Activated naive CD4-positive, alpha-beta T cell treated with anti-CD3 and anti-CD28 coated beads for 36 hours (primary cell): ENCODE results near the gene SZT2. TPM values are rescaled to one million over a fixed set of nuclear protein-coding genes. Genes with fewer than 3 reads are reported as not detected.

ENCODE experiments used
- CTCF ChIA-PET: fragments of 350-600 bp; sonication (Branson Sonifier 250); formaldehyde crosslinking; loops from one replicate; lab custom pipeline; 2021; ENCODE audit warnings: antibody characterized with exemption; lab: Charles Lee
- DNase-seq: peaks from one replicate; pipeline ENCODE4 v3.0.0-alpha.2; 2020
- H3K27ac Mint-ChIP-seq: one replicate; pipeline ENCODE4 v1.8.0; 2021; ENCODE audit warnings: mild to moderate bottlenecking, mixed read lengths
- H3K27me3 Mint-ChIP-seq: one replicate; pipeline ENCODE4 v1.8.0; 2021; ENCODE audit warnings: low read depth, mixed read lengths
- H3K36me3 Mint-ChIP-seq: one replicate; pipeline ENCODE4 v1.8.0; 2021; ENCODE audit warnings: low read depth, mixed read lengths
- H3K4me1 Mint-ChIP-seq: one replicate; pipeline ENCODE4 v1.8.0; 2021; ENCODE audit warnings: low read depth, mixed read lengths
- H3K4me3 Mint-ChIP-seq: one replicate; pipeline ENCODE4 v1.8.0; 2021; ENCODE audit warnings: mild to moderate bottlenecking, moderate library complexity, mixed read lengths
- H3K9me3 Mint-ChIP-seq: one replicate; pipeline ENCODE4 v1.8.0; 2021; ENCODE audit warnings: mixed read lengths
- intact Hi-C: fragments of 100-400 bp; cut with micrococcal nuclease; formaldehyde crosslinking; loops from one replicate; pipeline ENCODE4 v1.15.1; 2023
- total RNA-seq, 2 experiments: library from RNA; stranded (reverse); gene quantifications; one replicate each; pipeline ENCODE4 v1.2.3, GENCODE V29; 2021

The SZT2 gene
- total RNA-seq, 2 experiments from 2014 or later = 26.6 to 28.2 TPM

GRCh38 chr1:43420874-43421273, 31.2 kb downstream of the SZT2 start:
- no peak for DNase-seq
- Mint-ChIP-seq H3K36me3 (peaks cover 4% of the 10 kb centered on the region), H3K4me1 (no peaks in the 10 kb centered on the region), H3K4me3 (no peak overlapping the region), H3K27ac (no peak overlapping the region), H3K27me3 (no peaks in the 10 kb centered on the region), H3K9me3 (no peaks in the 10 kb centered on the region)
- intact Hi-C loops = no loop called here
- CTCF ChIA-PET = interaction anchor here (0.6 kb wide), 1 partner anchor 833 kb away, joined by 5 read pairs; no protein-coding TSS in a partner anchor

GRCh38 chr1:43421396-43421795, 31.7 kb downstream of the SZT2 start:
- no peaks in the 10 kb centered on the region for H3K9me3 Mint-ChIP-seq
- no peaks in the 10 kb centered on the region for H3K4me1 Mint-ChIP-seq
- peaks cover 4% of the 10 kb centered on the region for H3K36me3 Mint-ChIP-seq
- no peak for DNase-seq
- no peak overlapping the region for H3K27ac Mint-ChIP-seq
- H3K4me3 Mint-ChIP-seq = no peak overlapping the region
- intact Hi-C loops = no loop called here
- no peaks in the 10 kb centered on the region for H3K27me3 Mint-ChIP-seq
- CTCF ChIA-PET = interaction anchor here (0.6 kb wide), 1 partner anchor 832 kb away, joined by 5 read pairs; no protein-coding TSS in a partner anchor

- H3K4me3 Mint-ChIP-seq = no peak overlapping the region
- no peaks in the 10 kb centered on the region for H3K27me3 Mint-ChIP-seq
- CTCF ChIA-PET = no interaction called here
- intact Hi-C loops = no loop called here
- no peak overlapping the region for H3K27ac Mint-ChIP-seq
- no peak for DNase-seq
- H3K9me3 Mint-ChIP-seq = no peaks in the 10 kb centered on the region
- peaks cover 11% of the 10 kb centered on the region for H3K36me3 Mint-ChIP-seq
- H3K4me1 Mint-ChIP-seq = no peaks in the 10 kb centered on the region
Measured at GRCh38 chr1:43421976-43422750, 32.5 kb downstream of the SZT2 start.

- peaks cover 11% of the 10 kb centered on the region for H3K36me3 Mint-ChIP-seq
- H3K4me3 Mint-ChIP-seq = no peak overlapping the region
- H3K4me1 Mint-ChIP-seq = no peaks in the 10 kb centered on the region
- no peak overlapping the region for H3K27ac Mint-ChIP-seq
- CTCF ChIA-PET = no interaction called here
- no peaks in the 10 kb centered on the region for H3K27me3 Mint-ChIP-seq
- intact Hi-C loops = no loop called here
- no peak for DNase-seq
- no peaks in the 10 kb centered on the region for H3K9me3 Mint-ChIP-seq
Measured at GRCh38 chr1:43422995-43423671, 33.4 kb downstream of the SZT2 start.

- intact Hi-C loops = no loop called here
- H3K36me3 Mint-ChIP-seq = peaks cover 11% of the 10 kb centered on the region
- H3K9me3 Mint-ChIP-seq = no peaks in the 10 kb centered on the region
- no peaks in the 10 kb centered on the region for H3K27me3 Mint-ChIP-seq
- no peaks in the 10 kb centered on the region for H3K4me1 Mint-ChIP-seq
- CTCF ChIA-PET = no interaction called here
- DNase-seq = no peak
- no peak overlapping the region for H3K27ac Mint-ChIP-seq
- no peak overlapping the region for H3K4me3 Mint-ChIP-seq
Measured at GRCh38 chr1:43423672-43424550, 34.2 kb downstream of the SZT2 start.

GRCh38 chr1:43425045-43425444, 35.3 kb downstream of the SZT2 start:
- no peaks in the 10 kb centered on the region for H3K9me3 Mint-ChIP-seq
- no peak overlapping the region for H3K4me3 Mint-ChIP-seq
- no peaks in the 10 kb centered on the region for H3K27me3 Mint-ChIP-seq
- intact Hi-C loops = no loop called here
- H3K4me1 Mint-ChIP-seq = no peaks in the 10 kb centered on the region
- H3K36me3 Mint-ChIP-seq = peaks cover 10% of the 10 kb centered on the region
- CTCF ChIA-PET = no interaction called here
- H3K27ac Mint-ChIP-seq = no peak overlapping the region
- DNase-seq = no peak

- H3K4me3 Mint-ChIP-seq = no peak overlapping the region
- H3K36me3 Mint-ChIP-seq = peaks cover 12% of the 10 kb centered on the region
- intact Hi-C loops = no loop called here
- no peaks in the 10 kb centered on the region for H3K4me1 Mint-ChIP-seq
- no peak for DNase-seq
- H3K27ac Mint-ChIP-seq = no peak overlapping the region
- CTCF ChIA-PET = no interaction called here
- no peaks in the 10 kb centered on the region for H3K9me3 Mint-ChIP-seq
- no peaks in the 10 kb centered on the region for H3K27me3 Mint-ChIP-seq
Measured at GRCh38 chr1:43426221-43426620, 36.5 kb downstream of the SZT2 start.

GRCh38 chr1:43427524-43427923, 37.8 kb downstream of the SZT2 start:
- intact Hi-C loops = no loop called here
- Mint-ChIP-seq H3K4me1 (no peaks in the 10 kb centered on the region), H3K4me3 (no peak overlapping the region), H3K36me3 (peaks cover 14% of the 10 kb centered on the region), H3K27ac (no peak overlapping the region), H3K27me3 (no peaks in the 10 kb centered on the region), H3K9me3 (no peaks in the 10 kb centered on the region)
- DNase-seq = no peak
- CTCF ChIA-PET = no interaction called here

- no peaks in the 10 kb centered on the region for H3K27me3 Mint-ChIP-seq
- no peak overlapping the region for H3K4me3 Mint-ChIP-seq
- no peaks in the 10 kb centered on the region for H3K4me1 Mint-ChIP-seq
- peaks cover 11% of the 10 kb centered on the region for H3K36me3 Mint-ChIP-seq
- no peaks in the 10 kb centered on the region for H3K9me3 Mint-ChIP-seq
- no peak overlapping the region for H3K27ac Mint-ChIP-seq
- intact Hi-C loops = no loop called here
- CTCF ChIA-PET = interaction anchor here (2.2 kb wide), 1 partner anchor 13 kb away, joined by 9 read pairs; no protein-coding TSS in a partner anchor
- DNase-seq = no peak
Measured at GRCh38 chr1:43427941-43428340, 38.2 kb downstream of the SZT2 start.

- CTCF ChIA-PET = no interaction called here
- no peak for DNase-seq
- no peak overlapping the region for H3K27ac Mint-ChIP-seq
- H3K4me3 Mint-ChIP-seq = no peak overlapping the region
- no peaks in the 10 kb centered on the region for H3K4me1 Mint-ChIP-seq
- peaks cover 11% of the 10 kb centered on the region for H3K36me3 Mint-ChIP-seq
- no peaks in the 10 kb centered on the region for H3K9me3 Mint-ChIP-seq
- no peaks in the 10 kb centered on the region for H3K27me3 Mint-ChIP-seq
- intact Hi-C loops = no loop called here
Measured at GRCh38 chr1:43430831-43431230, 41.1 kb downstream of the SZT2 start.

- intact Hi-C loops = no loop called here
- Mint-ChIP-seq H3K4me3 (no peak overlapping the region), H3K9me3 (no peaks in the 10 kb centered on the region), H3K27ac (no peak overlapping the region), H3K36me3 (peaks cover 8% of the 10 kb centered on the region), H3K4me1 (no peaks in the 10 kb centered on the region), H3K27me3 (no peaks in the 10 kb centered on the region)
- DNase-seq = no peak
- CTCF ChIA-PET = no interaction called here
Measured at GRCh38 chr1:43431676-43432075, 42.0 kb downstream of the SZT2 start.

GRCh38 chr1:43432171-43432860, 42.6 kb downstream of the SZT2 start:
- H3K36me3 Mint-ChIP-seq = peaks cover 4% of the 10 kb centered on the region
- intact Hi-C loops = no loop called here
- H3K27me3 Mint-ChIP-seq = no peaks in the 10 kb centered on the region
- no peak for DNase-seq
- CTCF ChIA-PET = no interaction called here
- no peaks in the 10 kb centered on the region for H3K9me3 Mint-ChIP-seq
- no peaks in the 10 kb centered on the region for H3K4me1 Mint-ChIP-seq
- H3K4me3 Mint-ChIP-seq = no peak overlapping the region
- H3K27ac Mint-ChIP-seq = no peak overlapping the region
